Iris pigment epithelial cell (primary cell): ENCODE measurements around the gene UBQLN4.

Experiments used
- DNase-seq: peaks from one replicate; pipeline ENCODE4 v3.0.0-alpha.2; 2011; ENCODE audit warnings: low read depth

Gene UBQLN4

GRCh38 chr1:156053768-156054499 lies at the start of gene UBQLN4:
Gene UBQLN4, minus strand, starts transcription at chr1:156053798. Its CDS starts 97 bp downstream, at chr1:156053701.
- DNase-seq = peak; percentile 85

DNA sequence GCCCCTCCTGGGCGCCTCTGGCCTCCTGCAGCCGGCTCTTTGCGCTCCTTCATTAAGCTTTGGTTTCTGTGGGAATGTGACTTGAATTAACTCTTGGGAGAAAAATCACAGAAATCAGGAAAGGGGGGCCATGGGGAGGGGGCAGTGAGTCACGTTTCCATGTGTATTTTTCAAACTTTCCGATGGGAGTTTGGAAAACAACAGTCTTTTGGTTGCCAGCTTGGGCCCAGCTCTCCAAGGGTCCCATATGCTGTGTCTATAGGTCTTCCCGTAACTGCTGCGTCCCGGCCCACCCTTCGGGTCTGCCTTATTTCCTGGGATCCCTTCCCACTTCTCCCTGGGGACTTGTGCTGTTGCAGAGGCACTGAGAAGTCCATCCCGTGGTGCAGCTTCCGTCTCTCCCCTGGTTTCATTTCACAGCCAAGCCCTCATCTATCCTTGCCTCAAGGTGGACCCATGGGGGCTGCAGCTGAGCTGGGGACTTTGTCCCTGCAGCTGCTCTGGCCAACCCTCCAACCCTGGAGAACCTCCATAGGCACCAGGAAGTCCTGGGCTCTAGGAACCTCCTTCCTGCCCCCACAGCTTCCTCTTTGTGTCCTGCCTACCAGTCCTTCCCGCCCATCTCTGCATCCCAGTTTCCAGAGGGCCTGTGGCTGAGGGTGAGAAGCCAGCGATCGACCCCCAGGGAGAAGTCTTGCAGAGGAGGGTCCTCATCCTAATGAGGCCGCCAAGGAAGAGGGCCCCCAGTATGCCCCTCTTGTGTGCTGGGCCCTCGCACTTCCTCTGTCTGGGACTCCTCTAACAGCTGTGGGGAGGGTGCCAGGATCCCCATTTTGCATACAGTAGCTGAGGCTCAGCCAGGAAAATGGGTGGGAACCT lies 49.3 kb upstream of the UBQLN4 start:
- no peak for DNase-seq

DNA sequence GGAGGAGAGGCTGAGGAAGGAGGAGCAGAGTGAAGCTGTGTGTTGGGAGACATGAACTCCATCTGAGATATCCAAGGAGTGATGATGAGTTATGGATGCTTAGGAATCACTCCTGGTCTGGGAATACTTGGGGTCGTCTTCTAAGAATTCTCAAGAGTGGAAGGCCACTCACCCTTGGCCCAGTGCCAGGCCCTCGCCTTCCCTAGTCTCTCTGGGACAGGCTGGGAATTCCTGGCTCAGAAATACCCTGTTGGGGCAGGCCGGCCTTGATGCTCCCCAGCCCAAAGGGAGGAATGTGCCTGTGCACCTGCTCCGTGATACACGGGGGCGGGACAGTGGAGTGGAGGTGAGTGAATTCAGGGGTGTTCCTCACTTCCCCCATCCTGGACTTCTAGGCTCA lies 48.3 kb upstream of the UBQLN4 start:
- DNase-seq = no peak

DNA sequence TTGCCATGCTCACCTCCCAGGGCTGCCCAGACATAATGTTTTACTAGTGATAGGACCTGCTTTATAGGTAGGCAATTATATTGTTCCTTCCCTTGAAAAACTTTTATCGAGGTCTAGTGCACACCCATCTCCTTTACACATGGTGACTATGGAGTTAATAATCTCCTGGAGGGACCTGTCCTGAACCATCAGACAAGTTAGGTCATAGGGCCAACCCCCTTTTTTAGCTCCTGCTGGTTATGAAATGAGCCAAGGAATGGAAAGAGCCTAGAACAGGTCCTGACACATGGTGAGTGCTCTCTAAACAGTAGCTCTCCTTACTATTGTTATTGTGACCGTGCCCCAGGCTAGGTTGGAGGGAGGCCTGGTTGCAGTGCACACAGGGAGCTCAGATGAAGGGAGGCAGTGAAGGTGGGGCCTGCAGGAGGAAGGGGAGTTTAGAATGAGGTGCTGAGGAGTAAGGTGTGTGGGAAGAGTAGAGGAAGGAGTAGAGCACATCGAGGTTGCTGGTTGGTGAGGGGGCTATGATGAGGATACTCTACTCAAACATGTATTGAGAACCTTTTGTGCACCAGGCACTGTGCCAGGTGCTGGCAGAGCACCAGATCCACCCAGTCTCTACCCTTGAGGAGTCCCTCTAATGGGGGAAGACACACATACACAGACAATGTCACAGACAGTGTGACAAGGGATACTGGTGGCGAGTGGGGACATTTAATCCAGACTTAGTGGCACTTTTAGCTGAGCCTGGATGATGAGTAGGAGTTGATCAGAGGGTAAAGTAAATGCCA lies 46.8 kb upstream of the UBQLN4 start:
- no peak for DNase-seq

GRCh38 chr1:156099282-156099681 lies 45.7 kb upstream of the UBQLN4 start:
- no peak for DNase-seq

- no peak for DNase-seq
Measured at GRCh38 chr1:156098784-156099183, 45.2 kb upstream of the UBQLN4 start.

DNA sequence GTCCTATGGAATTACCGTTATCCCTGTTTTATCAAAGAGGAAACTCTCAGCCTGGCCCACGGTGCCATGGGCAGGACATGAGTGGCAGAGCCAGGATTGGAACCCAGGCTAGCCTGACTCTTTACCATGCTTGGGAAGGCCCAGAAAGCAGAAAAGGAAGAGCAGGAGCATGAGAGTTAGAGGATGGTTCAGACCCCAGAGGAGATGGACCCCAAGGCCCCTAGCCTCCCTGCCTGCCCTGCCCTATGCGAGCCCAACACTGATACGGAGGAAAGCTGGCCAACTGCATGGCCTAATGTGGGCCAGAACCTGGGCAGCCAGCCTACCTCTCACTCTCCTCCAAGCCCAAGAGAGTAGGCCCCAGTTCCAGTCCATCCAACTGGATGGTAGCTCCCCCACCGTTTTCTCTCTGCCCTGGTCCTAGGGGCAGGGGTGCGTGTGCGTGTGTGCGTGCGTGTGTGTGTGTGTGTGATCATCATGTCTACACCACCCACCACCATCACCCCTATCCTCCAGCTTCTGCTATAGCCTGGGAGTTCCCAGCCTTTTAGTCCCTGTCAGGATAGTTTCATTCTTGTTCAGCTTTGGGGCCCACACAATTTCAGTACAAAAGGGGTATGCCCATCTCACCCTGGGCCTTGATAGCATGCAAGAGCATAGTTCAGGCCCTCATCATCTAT lies 44.0 kb upstream of the UBQLN4 start:
- DNase-seq = no peak

DNA sequence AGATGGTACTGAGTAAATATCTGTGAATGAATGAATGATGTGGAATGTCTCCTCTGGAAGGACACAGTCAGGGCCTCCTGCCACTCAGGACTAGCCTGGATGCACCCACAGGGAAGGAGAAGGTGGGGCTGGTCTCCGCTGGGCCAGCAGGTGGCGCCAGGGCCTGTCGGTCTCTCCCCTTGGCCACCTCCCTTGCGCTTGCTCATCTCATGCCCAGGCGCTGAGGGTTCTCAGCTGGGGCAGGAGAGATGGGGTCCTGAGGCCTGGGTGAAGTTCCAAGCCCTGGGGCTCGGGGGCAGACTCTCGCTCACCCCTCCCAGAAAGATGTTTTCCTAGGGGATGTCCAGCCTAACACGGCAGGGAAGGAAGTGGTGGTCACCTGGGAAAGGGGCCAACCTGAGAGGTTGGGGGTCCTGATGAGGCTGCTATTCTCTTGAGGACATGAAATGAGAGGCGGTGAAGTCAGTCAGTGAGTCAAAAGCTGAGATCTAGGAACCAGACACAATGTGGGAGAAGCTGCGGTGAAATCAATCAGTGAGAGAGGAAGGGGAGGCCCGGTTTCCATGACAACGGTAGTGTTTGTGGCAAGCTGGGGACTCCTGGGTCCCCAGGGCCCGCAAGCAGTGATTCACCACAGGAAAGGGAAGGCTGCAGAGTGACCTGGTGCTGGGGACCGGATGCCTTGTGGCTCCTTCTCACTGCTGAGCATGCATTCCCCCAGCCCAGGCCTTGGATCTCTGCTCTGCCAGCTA lies 43.2 kb upstream of the UBQLN4 start:
- DNase-seq = peak; percentile 77

DNA sequence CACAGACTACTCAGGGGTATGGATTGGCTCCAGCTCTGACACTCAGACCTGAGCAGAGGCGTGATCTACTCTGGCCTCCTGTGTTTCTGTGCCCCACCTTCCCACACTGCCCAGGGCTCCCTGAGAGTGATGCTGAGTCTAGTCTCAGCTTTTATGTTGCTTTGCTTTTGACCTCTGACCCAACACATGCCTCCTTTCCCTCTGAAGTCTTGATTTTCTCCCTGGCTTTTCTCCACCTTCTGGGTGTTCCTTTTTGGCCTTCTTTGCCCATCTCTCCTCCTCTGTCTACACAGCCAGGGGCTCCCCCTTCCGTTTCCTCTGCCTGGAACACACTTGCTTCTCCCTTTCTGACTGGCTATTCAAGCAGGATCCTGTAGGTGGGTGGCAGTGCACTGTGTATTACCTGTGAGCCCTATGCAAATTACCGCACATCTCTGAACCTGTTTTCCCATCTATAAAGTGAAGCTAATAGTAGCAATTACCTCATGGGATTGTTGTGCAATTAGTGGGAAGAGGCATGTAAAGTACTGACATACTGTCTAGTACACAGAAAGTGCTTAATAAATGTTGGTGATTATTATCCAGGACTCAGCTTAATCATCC lies 42.4 kb upstream of the UBQLN4 start:
- no peak for DNase-seq

DNA sequence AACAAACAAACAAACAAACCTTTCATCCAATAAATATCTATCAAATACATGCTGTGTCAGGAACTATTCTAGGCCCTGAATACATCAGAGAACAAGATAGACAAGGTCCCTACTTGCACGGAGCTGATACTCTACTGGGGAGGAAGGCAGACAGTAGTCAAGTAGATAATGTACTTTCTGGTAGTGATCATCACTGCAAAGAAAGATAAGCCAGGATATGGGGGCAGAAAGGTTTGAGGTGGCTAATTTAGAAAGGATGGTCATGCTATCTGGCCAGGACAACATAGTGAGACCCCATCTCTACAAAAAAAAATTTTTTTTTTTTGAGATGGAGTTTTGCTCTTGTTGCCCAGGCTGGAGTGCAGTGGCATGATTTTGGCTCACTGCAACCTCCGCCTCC lies 38.0 kb upstream of the UBQLN4 start:
- DNase-seq = no peak

DNA sequence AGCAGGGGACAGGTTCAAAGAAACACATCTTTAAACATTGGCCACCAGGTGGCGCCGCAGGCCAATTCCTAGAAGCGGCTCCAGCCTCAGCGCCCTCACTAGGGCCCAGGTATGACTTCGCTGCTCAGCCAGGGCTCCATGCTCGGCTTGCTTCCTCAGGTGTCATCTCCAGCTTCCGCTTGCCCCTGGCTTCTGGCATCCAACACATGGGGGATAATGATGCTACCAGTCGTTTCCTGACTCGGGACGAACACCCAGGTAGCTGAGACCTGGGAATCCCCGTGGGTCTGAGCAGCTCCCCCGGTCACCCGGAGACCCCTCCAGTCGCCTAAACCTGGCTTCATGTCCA lies 37.2 kb upstream of the UBQLN4 start:
- peak; percentile 70 for DNase-seq

DNA sequence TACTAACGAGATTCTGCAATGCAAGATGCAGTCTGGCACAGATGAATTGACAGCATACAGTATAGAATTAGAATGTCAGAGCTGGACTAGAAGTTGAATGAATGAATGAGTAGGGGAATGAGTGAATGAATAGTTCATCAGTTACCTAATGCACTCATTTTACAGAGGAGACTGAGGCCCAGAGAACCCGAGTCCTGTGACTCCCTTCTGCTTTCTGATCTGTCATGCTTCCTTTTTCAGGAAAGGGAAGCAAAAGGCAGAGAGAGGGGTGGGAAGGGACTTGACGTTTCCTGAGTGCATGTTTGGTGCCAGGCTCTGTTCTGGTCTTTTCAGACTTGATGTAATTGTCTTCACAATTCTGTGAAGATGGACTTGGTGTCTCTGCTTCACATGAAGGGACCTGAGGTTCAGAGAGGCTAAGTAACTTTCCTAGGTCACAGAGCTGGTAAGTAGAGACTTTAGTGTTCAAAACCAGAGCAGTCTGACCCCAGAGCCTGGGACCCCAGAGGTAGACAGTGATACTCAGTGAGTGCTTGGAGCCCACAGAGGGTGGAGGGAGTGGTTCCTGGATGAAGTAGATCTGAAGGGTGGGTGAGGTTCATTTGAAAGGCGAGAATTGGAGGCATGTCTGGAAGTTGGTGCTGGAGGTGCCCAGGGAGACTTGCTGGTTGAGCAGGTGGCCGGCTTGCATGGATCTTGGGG lies 36.7 kb upstream of the UBQLN4 start:
- no peak for DNase-seq

DNA sequence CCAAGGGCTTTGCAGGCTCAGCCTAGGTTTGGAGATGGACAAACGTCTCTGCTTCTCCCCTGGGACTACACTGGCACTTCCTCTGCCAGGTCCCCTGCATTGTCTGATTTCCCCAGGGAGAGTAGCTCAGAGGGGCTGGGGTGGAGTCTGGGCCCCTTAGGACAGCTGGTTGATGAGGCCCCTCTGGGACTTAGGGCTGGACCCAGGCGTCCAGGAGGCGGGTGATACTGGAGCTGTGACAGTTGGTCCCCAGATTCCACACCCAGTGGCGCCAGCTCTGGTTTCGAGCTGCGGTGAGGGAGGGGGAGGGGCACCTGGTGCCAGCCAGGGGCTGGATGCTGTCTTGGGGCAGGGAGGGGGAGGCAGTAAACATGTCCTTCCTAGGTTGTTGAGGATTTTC lies 36.1 kb upstream of the UBQLN4 start:
- no peak for DNase-seq

- DNase-seq = peak; percentile 71
Measured at GRCh38 chr1:156086256-156086662, 32.7 kb upstream of the UBQLN4 start.

DNA sequence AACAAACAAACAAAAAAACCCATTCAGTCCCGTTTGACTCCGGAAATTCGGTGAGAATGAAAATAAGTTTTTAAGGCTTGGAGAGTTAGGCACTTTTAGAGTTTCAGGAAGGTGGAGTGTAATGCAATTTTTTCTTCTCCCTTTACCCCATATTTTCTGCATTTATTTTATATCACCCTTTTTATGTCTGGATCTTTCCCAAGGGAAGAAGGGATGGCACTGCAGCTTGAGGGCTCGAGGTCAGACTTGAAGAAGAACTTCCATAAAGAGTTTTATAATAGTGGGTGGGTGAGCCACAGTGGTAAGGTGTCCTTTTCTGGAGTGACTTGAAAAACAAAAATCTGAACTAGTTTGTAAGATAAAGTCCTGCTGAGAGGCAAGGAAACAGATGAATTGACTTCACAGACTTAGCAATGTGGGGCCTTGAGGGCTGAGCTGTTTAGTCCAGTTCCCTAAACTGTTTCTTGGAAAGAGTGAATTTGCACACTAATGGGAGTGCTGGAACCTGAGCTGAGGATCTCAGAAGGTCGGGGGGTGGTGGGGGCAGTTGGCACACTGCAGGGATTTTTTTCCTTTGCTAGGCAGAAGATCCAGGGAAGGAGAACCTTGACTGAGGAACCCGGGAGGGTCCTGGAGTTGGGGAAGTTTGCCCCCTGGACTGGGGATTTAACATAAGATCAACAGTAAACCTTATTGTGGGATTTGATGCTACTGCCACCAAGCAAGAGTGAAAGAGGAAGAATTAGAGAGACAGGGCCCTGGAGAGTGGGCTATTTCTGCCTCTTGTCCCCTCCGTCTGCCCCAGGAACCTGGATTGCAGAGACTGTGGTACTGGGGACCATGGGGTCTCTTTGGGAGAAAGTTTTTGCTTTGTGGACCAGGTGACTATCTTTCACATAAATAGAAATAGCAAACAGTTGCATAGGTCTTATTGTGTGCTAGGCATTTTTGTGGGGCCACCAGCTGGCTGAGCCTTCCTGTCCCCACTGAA lies 30.5 kb upstream of the UBQLN4 start:
- no peak for DNase-seq

DNA sequence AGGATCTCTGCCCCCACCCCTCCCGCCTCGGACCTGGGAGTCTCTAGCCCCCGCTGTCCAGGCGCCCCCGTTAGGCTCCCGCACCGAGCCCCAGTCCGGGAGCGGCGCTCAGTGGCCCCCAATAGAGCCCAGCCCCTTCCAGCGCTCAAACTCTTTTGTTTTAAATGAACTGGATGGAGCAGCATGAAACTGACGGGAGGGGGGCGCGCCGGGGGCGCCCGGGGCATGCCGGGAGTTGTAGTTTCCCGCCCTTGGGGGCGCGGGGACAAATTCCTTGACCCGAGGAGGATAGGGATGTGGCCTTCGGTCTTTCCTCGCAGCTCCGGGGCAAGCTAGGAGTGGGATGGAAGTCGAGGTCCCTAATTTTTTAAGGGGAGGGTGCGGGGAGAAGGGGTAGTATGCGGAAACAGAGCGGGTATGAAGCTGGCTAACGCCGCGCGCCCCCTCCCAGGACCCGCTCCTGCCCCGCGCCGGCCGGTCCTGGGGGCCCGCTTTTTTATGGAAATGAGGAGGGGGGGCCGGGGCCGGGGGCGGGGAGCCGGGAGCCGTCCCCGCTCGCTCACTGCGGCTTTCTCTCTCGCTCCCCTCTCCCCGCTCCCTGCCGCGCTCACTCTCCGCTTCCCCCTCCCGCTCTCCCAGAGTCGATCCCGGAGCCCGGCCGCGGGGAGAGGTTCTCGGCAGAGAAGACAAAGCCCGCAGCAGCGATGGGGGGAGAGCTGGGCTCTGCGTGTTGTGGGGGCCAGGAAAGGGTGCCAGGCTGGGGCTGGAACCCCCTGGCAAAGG lies 28.9 kb upstream of the UBQLN4 start, which contains the start of gene MEX3A:
MEX3A (minus strand) TSS at position 157 of the 783 bp plus-strand sequence. CDS start 467 bp downstream, outside the sequence.
- DNase-seq = peak; percentile 67

GRCh38 chr1:156081917-156082308 lies 28.3 kb upstream of the UBQLN4 start:
- no peak for DNase-seq
